ENCODE results near the gene SMARCAL1. TPM values are rescaled to one million over a fixed set of nuclear protein-coding genes. Genes with fewer than 3 reads are reported as not detected.

SMARCAL1 gene
- total RNA-seq, 2 donors from 2014 or later = 29.1 to 35.1 TPM

DNA sequence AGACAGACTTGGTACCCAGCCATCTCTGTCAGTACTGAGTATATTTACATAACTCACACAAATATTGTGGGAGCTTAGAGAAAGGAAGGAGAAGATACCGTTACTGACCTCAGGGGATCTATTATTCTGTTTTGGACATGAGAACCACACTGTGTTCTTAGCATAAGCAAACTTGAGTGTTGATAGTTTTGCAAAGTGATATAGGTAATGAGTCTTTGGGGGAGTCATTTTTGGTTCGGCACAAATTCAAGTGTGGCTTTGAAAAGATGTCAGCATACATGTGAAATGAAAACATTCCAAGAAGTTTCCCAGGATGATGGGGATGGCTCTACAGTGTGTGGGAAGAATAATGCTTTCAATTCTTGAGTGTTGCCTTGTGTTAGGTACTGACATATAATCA is 24.1 kb downstream of the SMARCAL1 start:
- no peaks in the 10 kb centered on the region for H3K4me1 ChIP-seq (ENCODE audit: control insufficient read depth, insufficient read depth, low read length)
- no peak for DNase-seq
- WGBS, 2 experiments (ENCODE audit: insufficient coverage in 1 of 2, insufficient read length in 1 of 2) = 91 to 100% methylated on average over 2 of the region's 2 CpGs
- H3K27me3 ChIP-seq (ENCODE audit: control insufficient read depth, insufficient read depth, low read length, poor library complexity, severe bottlenecking) = no peaks in the 10 kb centered on the region
- no peaks in the 10 kb centered on the region for H3K4me1 Mint-ChIP-seq
- H3K9ac ChIP-seq (ENCODE audit: extremely low read depth, low read length, poor library complexity, severe bottlenecking) = no peak overlapping the region
- H3K36me3 Mint-ChIP-seq (ENCODE audit: low read depth) = peaks cover 67% of the 10 kb centered on the region
- no peak for TF ChIP-seq CTCF (conservative IDR thresholded peaks at IDR 0.05)
- no peaks in the 10 kb centered on the region for H3K9me3 ChIP-seq (ENCODE audit: control insufficient read depth, low read length)
- H3K4me3 Mint-ChIP-seq = no peak overlapping the region
- peaks cover 70% of the 10 kb centered on the region for H3K36me3 ChIP-seq (ENCODE audit: control insufficient read depth, insufficient read depth, low read length)
- no peak overlapping the region for H3K4me3 ChIP-seq (ENCODE audit: low read length)
- no peaks in the 10 kb centered on the region for H3K9me3 Mint-ChIP-seq
- no peak overlapping the region for H3K27ac Mint-ChIP-seq
- no peak overlapping the region for H3K27ac ChIP-seq (ENCODE audit: low read depth, low read length)
- no peaks in the 10 kb centered on the region for H3K27me3 Mint-ChIP-seq (ENCODE audit: insufficient read depth)

DNA sequence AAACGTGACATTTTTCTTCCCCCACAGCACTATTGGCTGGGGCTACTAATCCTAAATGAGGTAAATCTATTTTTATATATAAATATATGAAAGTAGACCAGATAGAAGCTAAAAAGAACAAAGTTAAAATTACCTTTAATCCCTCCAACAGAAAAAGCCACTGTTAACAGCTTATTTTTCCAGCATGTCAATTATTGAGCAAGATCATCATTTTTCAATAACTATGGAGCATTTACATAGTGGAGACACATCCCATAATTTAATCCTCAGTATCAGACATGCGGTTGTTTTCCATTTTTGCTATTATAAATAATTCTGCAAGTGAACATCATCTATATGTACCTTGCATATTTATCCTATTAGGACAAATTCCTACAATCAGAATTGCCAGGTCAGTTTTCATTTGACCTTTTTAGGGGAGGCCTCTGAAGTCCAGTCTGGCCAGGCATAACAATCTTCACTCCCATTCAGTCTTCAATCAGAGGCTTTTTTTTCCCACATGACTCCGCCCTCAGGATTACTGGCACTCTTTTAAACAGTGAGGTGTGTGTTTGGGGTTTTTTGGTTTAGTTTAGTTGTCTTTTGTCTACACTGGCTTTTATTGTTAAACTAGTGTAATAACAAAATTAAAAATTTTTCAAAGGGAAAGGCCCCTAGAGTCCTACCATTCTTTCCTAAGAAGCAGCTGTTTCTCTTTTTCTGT is 29.2 kb downstream of the SMARCAL1 start:
- H3K36me3 Mint-ChIP-seq (ENCODE audit: low read depth) = peaks cover 46% of the 10 kb centered on the region
- H3K9me3 ChIP-seq (ENCODE audit: control insufficient read depth, low read length) = no peaks in the 10 kb centered on the region
- H3K27ac Mint-ChIP-seq = no peak overlapping the region
- peaks cover 58% of the 10 kb centered on the region for H3K36me3 ChIP-seq (ENCODE audit: control insufficient read depth, insufficient read depth, low read length)
- H3K4me1 ChIP-seq (ENCODE audit: control insufficient read depth, insufficient read depth, low read length) = no peaks in the 10 kb centered on the region
- no peak overlapping the region for H3K4me3 Mint-ChIP-seq
- H3K27ac ChIP-seq (ENCODE audit: low read depth, low read length) = no peak overlapping the region
- H3K27me3 ChIP-seq (ENCODE audit: control insufficient read depth, insufficient read depth, low read length, poor library complexity, severe bottlenecking) = no peaks in the 10 kb centered on the region
- no peak for DNase-seq
- H3K9me3 Mint-ChIP-seq = no peaks in the 10 kb centered on the region
- no peak overlapping the region for H3K9ac ChIP-seq (ENCODE audit: extremely low read depth, low read length, poor library complexity, severe bottlenecking)
- no peak overlapping the region for H3K4me3 ChIP-seq (ENCODE audit: low read length)
- H3K4me1 Mint-ChIP-seq = no peaks in the 10 kb centered on the region
- no peak for TF ChIP-seq CTCF (conservative IDR thresholded peaks at IDR 0.05)
- H3K27me3 Mint-ChIP-seq (ENCODE audit: insufficient read depth) = no peaks in the 10 kb centered on the region
- WGBS, 2 experiments (ENCODE audit: insufficient coverage in 1 of 2, insufficient read length in 1 of 2) = 95 to 100% methylated on average over 1 of the region's 3 CpGs

DNA sequence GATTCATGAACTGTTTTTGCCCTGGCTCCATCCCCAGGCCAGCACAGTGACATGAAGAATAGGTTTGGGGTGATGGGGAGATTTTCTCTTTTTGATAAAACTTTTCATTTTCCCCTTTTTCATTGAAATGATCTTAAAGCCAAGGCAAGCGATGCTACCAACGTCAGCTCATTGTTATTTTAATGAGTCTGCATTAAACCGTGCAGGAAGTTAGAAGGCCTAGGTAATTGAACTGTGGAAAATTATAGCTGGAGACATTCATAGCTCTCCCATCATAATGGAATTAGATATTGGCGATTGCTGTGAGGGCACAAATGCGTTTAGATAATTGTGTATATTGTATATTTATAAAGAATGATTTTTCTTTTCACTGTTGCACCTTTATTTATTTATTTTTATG is 33.2 kb downstream of the SMARCAL1 start:
- H3K4me1 ChIP-seq (ENCODE audit: control insufficient read depth, insufficient read depth, low read length) = no peaks in the 10 kb centered on the region
- H3K9ac ChIP-seq (ENCODE audit: extremely low read depth, low read length, poor library complexity, severe bottlenecking) = no peak overlapping the region
- H3K4me3 ChIP-seq (ENCODE audit: low read length) = no peak overlapping the region
- no peak overlapping the region for H3K27ac ChIP-seq (ENCODE audit: low read depth, low read length)
- Mint-ChIP-seq H3K27me3 (ENCODE audit: insufficient read depth) (no peaks in the 10 kb centered on the region), H3K27ac (no peak overlapping the region), H3K36me3 (ENCODE audit: low read depth) (peaks cover 69% of the 10 kb centered on the region), H3K9me3 (peaks cover 21% of the 10 kb centered on the region), H3K4me3 (no peak overlapping the region), H3K4me1 (no peaks in the 10 kb centered on the region)
- H3K9me3 ChIP-seq (ENCODE audit: control insufficient read depth, low read length) = peaks cover 29% of the 10 kb centered on the region
- no peak for DNase-seq
- 80% methylated on average over 3 of the region's 5 CpGs for WGBS, 2 experiments (ENCODE audit: insufficient coverage in 1 of 2, insufficient read length in 1 of 2)
- H3K36me3 ChIP-seq (ENCODE audit: control insufficient read depth, insufficient read depth, low read length) = peaks cover 69% of the 10 kb centered on the region
- no peaks in the 10 kb centered on the region for H3K27me3 ChIP-seq (ENCODE audit: control insufficient read depth, insufficient read depth, low read length, poor library complexity, severe bottlenecking)
- no peak for TF ChIP-seq CTCF (conservative IDR thresholded peaks at IDR 0.05)

Data from endodermal cell (in vitro differentiated cells).